ENCODE data around the gene SLC39A1. TPM values are rescaled to one million over a fixed set of nuclear protein-coding genes. Genes with fewer than 3 reads are reported as not detected.
"Not testable (repeated sequence)": the region's sequence is repeated elsewhere in the genome, so short reads cannot be mapped to it uniquely, and the experiment has no call there.

The SLC39A1 gene
- total and polyA plus RNA-seq, 4 donors = 73.4 to 247 (median 122) TPM

- no peak overlapping the region for H3K4me3 ChIP-seq
- no peaks in the 10 kb centered on the region for H3K4me1 ChIP-seq (ENCODE audit: control insufficient read depth in 5 of 5, insufficient read depth in 5 of 5, low read length in 5 of 5)
- H3K36me3 ChIP-seq (ENCODE audit: control insufficient read depth in 4 of 4, insufficient read depth in 4 of 4, low read length in 4 of 4) = no peaks in the 10 kb centered on the region
- WGBS, 2 donors = 98 to 99% methylated on average over 3 of the region's 3 CpGs
- no peak overlapping the region for H3K9ac ChIP-seq (ENCODE audit: insufficient read depth in 1 of 2, low read length in 2 of 2)
- H3K27me3 ChIP-seq (ENCODE audit: control insufficient read depth in 3 of 3, insufficient read depth in 3 of 3, low read length in 2 of 3) = no peaks in the 10 kb centered on the region
- DNase-seq (no peak), ATAC-seq (ENCODE audit: insufficient read depth, low FRiP score) (no peak)
- no peaks in the 10 kb centered on the region for H3K9me3 ChIP-seq (ENCODE audit: control insufficient read depth in 4 of 4, insufficient read depth in 3 of 4, low read length in 3 of 4)
- no peak overlapping the region for H3K27ac ChIP-seq (ENCODE audit: low read depth in 1 of 2, low read length in 1 of 2)
- TF ChIP-seq CTCF (IDR thresholded peaks at IDR 0.05; ENCODE audit: control extremely low read depth, extremely low read depth) = no peak
Measured at GRCh38 chr1:154006136-154006535, 42.8 kb upstream of the SLC39A1 start.

GRCh38 chr1:154000420-154000819, 37.1 kb upstream of the SLC39A1 start:
- no peak for ATAC-seq (ENCODE audit: insufficient read depth, low FRiP score)
- no peak for TF ChIP-seq CTCF (IDR thresholded peaks at IDR 0.05; ENCODE audit: control extremely low read depth, extremely low read depth)
- 77 to 82% methylated on average over 4 of the region's 4 CpGs for WGBS, 2 donors

GRCh38 chr1:153996882-153997281, 33.5 kb upstream of the SLC39A1 start:
- not testable (repeated sequence) for H3K4me1 ChIP-seq (ENCODE audit: control insufficient read depth in 5 of 5, insufficient read depth in 5 of 5, low read length in 5 of 5); H3K9me3 ChIP-seq (ENCODE audit: control insufficient read depth in 4 of 4, insufficient read depth in 3 of 4, low read length in 3 of 4); H3K27ac ChIP-seq (ENCODE audit: low read depth in 1 of 2, low read length in 1 of 2); H3K4me3 ChIP-seq; DNase-seq; ATAC-seq (ENCODE audit: insufficient read depth, low FRiP score); H3K9ac ChIP-seq (ENCODE audit: insufficient read depth in 1 of 2, low read length in 2 of 2); H3K27me3 ChIP-seq (ENCODE audit: control insufficient read depth in 3 of 3, insufficient read depth in 3 of 3, low read length in 2 of 3)
- 96% methylated on average over 10 of the region's 10 CpGs for WGBS, 2 donors
- H3K36me3 ChIP-seq (ENCODE audit: control insufficient read depth in 4 of 4, insufficient read depth in 4 of 4, low read length in 4 of 4) = peaks cover 13 to 20% (median 15%) of the 10 kb centered on the region in 4 donors

More at GRCh38 chr1:154000420-154000819, 37.1 kb upstream of the SLC39A1 start:
- Histone ChIP-seq H3K4me1 (ENCODE audit: control insufficient read depth in 5 of 5, insufficient read depth in 5 of 5, low read length in 5 of 5) (no peaks in the 10 kb centered on the region), H3K27ac (ENCODE audit: low read depth in 1 of 2, low read length in 1 of 2) (no peak overlapping the region), H3K27me3 (ENCODE audit: control insufficient read depth in 3 of 3, insufficient read depth in 3 of 3, low read length in 2 of 3) (no peaks in the 10 kb centered on the region), H3K36me3 (ENCODE audit: control insufficient read depth in 4 of 4, insufficient read depth in 4 of 4, low read length in 4 of 4) (peaks cover 0 to 4% (median 3%) of the 10 kb centered on the region in 4 donors), H3K9ac (ENCODE audit: insufficient read depth in 1 of 2, low read length in 2 of 2) (no peak overlapping the region), H3K9me3 (ENCODE audit: control insufficient read depth in 4 of 4, insufficient read depth in 3 of 4, low read length in 3 of 4) (no peaks in the 10 kb centered on the region), H3K4me3 (no peak overlapping the region)
- DNase-seq = no peak

- no peak overlapping the region for H3K9ac ChIP-seq (ENCODE audit: insufficient read depth in 1 of 2, low read length in 2 of 2)
- H3K4me3 ChIP-seq = no peak overlapping the region
- no peak overlapping the region for H3K27ac ChIP-seq (ENCODE audit: low read depth in 1 of 2, low read length in 1 of 2)
- 96 to 97% methylated on average over 11 of the region's 11 CpGs for WGBS, 2 donors
- peaks cover 13 to 26% (median 17%) of the 10 kb centered on the region in 4 donors for H3K36me3 ChIP-seq (ENCODE audit: control insufficient read depth in 4 of 4, insufficient read depth in 4 of 4, low read length in 4 of 4)
- no peak for TF ChIP-seq CTCF (IDR thresholded peaks at IDR 0.05; ENCODE audit: control extremely low read depth, extremely low read depth)
- no peaks in the 10 kb centered on the region for H3K9me3 ChIP-seq (ENCODE audit: control insufficient read depth in 4 of 4, insufficient read depth in 3 of 4, low read length in 3 of 4)
- H3K4me1 ChIP-seq (ENCODE audit: control insufficient read depth in 5 of 5, insufficient read depth in 5 of 5, low read length in 5 of 5) = peaks cover 4 to 11% (median 6%) of the 10 kb centered on the region in 5 donors
- no peak for ATAC-seq (ENCODE audit: insufficient read depth, low FRiP score)
- DNase-seq = no peak
- H3K27me3 ChIP-seq (ENCODE audit: control insufficient read depth in 3 of 3, insufficient read depth in 3 of 3, low read length in 2 of 3) = no peaks in the 10 kb centered on the region
Measured at GRCh38 chr1:153995640-153996039, 32.3 kb upstream of the SLC39A1 start.

Data from lung (tissue), 12 donors.